Lower lobe of right lung (tissue), 2 donors: ENCODE results near the gene ETNPPL. TPM values are rescaled to one million over a fixed set of nuclear protein-coding genes. Genes with fewer than 3 reads are reported as not detected.

Experiments
- ATAC-seq, 2 donors: fragments of 200-7000 bp; cut with Tn5 transposase; one replicate each; pipeline ENCODE4 v1.9.1; 2020 to 2022; ENCODE audit warnings: mild to moderate bottlenecking in 2 of 2, moderate library complexity in 2 of 2
- DNase-seq: peaks from one replicate; pipeline ENCODE4 v3.0.0-alpha.2; 2020
- H3K27ac ChIP-seq: fragments of 200-600 bp; one replicate; pipeline ENCODE4 v1.8.0; 2022
- H3K27me3 ChIP-seq: fragments of 200-600 bp; one replicate; pipeline ENCODE4 v1.8.0; 2022; ENCODE audit warnings: low read depth
- H3K36me3 ChIP-seq: fragments of 200-600 bp; one replicate; pipeline ENCODE4 v1.8.0; 2022; ENCODE audit warnings: mild to moderate bottlenecking
- H3K4me1 ChIP-seq: fragments of 200-600 bp; one replicate; pipeline ENCODE4 v1.8.0; 2022
- H3K4me3 ChIP-seq: fragments of 200-600 bp; one replicate; pipeline ENCODE4 v1.8.0; 2022; ENCODE audit warnings: mild to moderate bottlenecking
- H3K9me3 ChIP-seq: fragments of 200-600 bp; one replicate; pipeline ENCODE4 v1.8.0; 2022
- intact Hi-C: fragments of 100-400 bp; cut with DNase I; formaldehyde crosslinking; loops from one replicate; pipeline ENCODE4 v1.11.0; 2022
- total RNA-seq: library from RNA; stranded (reverse); fragmentation: NEBNext Ultra II Directional; extraction: Animal tissue kit (Norgen Biotek cat#: 25700); gene quantifications from one replicate; pipeline ENCODE4 v1.2.1, GENCODE V29; 2021
- TF ChIP-seq, protein P1 (sequence below): fragments of 200-600 bp; IDR thresholded peaks from one replicate; pipeline ENCODE4 v1.8.0; 2022; ENCODE audit warnings: antibody characterized with exemption, mild to moderate bottlenecking
- donor health status: DM: no; HTN: yes; CAD: no; lungs with severe emphysema.

Gene ETNPPL
- total RNA-seq, 1 donor from 2014 or later, result not detected

DNA sequence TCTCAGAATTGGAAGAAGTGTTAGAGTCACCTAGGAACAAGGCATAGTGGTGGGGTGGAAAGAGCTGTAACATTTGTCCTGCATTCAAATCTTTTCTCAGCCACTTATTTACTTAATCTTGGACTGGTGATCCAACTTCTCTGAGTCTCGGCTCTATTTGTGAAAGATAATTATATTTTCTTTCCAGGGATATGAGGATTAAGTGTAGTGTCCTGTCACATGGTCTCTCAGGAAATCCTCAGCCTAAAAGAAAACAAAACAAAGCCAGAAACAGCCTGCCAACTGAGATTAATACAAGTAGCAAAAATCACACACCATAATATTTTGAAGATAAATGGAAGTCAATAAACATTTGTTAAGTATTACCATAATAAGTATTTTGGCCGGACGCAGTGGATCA lies 33.3 kb upstream of the ETNPPL start:
- ATAC-seq (no peak), DNase-seq (no peak)
- Histone ChIP-seq H3K4me3 (no peak overlapping the region), H3K36me3 (no peaks in the 10 kb centered on the region), H3K9me3 (no peaks in the 10 kb centered on the region), H3K27ac (no peak overlapping the region), H3K4me1 (no peaks in the 10 kb centered on the region), H3K27me3 (no peaks in the 10 kb centered on the region)
- TF ChIP-seq, protein P1, sequence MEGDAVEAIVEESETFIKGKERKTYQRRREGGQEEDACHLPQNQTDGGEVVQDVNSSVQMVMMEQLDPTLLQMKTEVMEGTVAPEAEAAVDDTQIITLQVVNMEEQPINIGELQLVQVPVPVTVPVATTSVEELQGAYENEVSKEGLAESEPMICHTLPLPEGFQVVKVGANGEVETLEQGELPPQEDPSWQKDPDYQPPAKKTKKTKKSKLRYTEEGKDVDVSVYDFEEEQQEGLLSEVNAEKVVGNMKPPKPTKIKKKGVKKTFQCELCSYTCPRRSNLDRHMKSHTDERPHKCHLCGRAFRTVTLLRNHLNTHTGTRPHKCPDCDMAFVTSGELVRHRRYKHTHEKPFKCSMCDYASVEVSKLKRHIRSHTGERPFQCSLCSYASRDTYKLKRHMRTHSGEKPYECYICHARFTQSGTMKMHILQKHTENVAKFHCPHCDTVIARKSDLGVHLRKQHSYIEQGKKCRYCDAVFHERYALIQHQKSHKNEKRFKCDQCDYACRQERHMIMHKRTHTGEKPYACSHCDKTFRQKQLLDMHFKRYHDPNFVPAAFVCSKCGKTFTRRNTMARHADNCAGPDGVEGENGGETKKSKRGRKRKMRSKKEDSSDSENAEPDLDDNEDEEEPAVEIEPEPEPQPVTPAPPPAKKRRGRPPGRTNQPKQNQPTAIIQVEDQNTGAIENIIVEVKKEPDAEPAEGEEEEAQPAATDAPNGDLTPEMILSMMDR, result no peak
- intact Hi-C loops, result no loop called here

DNA sequence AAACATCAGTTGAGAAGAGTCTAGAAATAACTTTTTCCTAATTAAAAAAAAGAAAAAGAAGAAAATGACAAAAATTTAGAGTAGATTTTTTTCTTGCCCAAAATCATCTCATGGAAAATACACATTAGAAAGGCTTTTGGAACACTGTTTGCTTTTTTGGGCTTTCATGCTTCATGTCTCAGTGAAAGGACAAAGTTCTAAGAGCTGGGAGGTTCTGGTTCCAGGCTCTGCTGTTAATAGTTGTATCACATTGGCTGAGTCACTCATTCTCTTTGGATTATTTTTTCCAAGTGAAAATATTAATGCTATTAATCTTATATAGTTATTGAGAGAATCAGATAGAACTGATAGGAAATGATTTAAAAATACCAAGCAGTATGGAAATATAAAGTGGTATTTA lies 32.9 kb upstream of the ETNPPL start:
- Histone ChIP-seq H3K36me3 (no peaks in the 10 kb centered on the region), H3K4me3 (no peak overlapping the region), H3K27ac (no peak overlapping the region), H3K4me1 (no peaks in the 10 kb centered on the region), H3K9me3 (no peaks in the 10 kb centered on the region), H3K27me3 (no peaks in the 10 kb centered on the region)
- intact Hi-C loops, result no loop called here
- no peak for ATAC-seq
- no peak for DNase-seq
- TF ChIP-seq, protein P1, result no peak

DNA sequence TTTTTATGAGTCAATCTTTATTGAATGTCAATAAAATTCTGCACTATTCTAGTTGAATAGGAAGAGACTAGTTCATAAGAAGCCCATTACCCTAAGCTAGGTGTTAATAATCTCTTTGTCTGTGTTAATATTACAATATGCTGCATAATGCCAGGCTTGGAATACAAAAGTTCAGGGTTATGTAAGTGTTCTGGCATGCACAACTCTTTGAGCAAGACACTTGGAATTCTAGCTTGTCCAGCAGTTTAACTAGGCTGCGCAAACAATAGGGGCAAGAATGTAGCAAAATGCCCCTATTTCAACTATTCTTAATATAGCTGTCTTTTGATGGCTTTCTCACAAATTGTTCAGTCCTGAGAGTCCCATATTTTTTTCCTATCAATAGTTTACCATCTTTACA lies 31.3 kb upstream of the ETNPPL start:
- no peaks in the 10 kb centered on the region for H3K4me1 ChIP-seq
- intact Hi-C loops, result no loop called here
- DNase-seq (no peak), ATAC-seq (no peak)
- no peaks in the 10 kb centered on the region for H3K27me3 ChIP-seq
- no peak overlapping the region for H3K4me3 ChIP-seq
- H3K9me3 ChIP-seq, result no peaks in the 10 kb centered on the region
- H3K36me3 ChIP-seq, result no peaks in the 10 kb centered on the region
- H3K27ac ChIP-seq, result no peak overlapping the region
- TF ChIP-seq, protein P1, result no peak

DNA sequence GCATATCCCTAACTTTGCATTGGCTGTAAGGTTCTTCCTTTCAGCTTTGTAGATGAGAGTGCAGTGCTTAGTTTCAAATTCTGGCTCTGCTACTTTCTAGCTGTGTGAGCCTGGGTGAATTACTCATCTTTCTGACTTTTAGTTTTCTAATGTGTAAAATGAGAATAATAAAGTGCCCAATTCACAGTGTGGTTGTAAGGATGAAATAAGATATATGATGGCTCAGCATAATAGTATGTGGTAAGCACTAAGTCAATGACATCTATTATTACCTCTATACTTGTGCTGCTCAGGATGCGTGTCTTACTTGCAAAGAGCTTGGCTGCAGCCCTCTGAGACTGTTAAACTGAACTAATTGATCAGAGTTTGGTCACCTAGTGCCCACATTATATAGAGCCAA lies 30.6 kb upstream of the ETNPPL start:
- no peak overlapping the region for H3K27ac ChIP-seq
- ATAC-seq, result no peak
- intact Hi-C loops, result no loop called here
- H3K4me1 ChIP-seq, result no peaks in the 10 kb centered on the region
- H3K9me3 ChIP-seq, result no peaks in the 10 kb centered on the region
- no peak for DNase-seq
- H3K27me3 ChIP-seq, result no peaks in the 10 kb centered on the region
- no peaks in the 10 kb centered on the region for H3K36me3 ChIP-seq
- TF ChIP-seq, protein P1, result no peak
- no peak overlapping the region for H3K4me3 ChIP-seq

DNA sequence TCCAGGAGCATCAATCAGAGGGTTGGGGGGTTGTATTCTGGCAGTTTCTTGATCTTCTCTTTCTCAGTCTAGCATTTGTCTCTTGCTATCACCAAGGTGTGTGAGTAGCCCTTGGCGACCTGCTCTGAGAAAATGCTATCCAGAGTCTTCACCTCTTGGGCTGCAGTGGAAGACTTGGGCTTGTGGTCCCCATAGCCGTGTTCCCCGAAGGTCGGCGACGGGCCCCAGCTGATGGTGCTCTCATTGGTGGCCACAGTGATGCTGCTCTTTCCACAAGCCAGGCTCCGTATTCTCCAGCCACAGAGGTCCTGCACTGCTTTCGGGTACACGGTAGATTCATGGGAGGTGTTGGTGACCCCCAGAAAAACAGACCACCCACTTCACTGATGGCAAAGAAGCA lies 25.9 kb upstream of the ETNPPL start:
- intact Hi-C loops, result no loop called here
- TF ChIP-seq, protein P1, result no peak
- Histone ChIP-seq H3K27ac (no peak overlapping the region), H3K4me3 (no peak overlapping the region), H3K27me3 (no peaks in the 10 kb centered on the region), H3K4me1 (no peaks in the 10 kb centered on the region), H3K36me3 (no peaks in the 10 kb centered on the region), H3K9me3 (no peaks in the 10 kb centered on the region)
- ATAC-seq (no peak), DNase-seq (no peak)

DNA sequence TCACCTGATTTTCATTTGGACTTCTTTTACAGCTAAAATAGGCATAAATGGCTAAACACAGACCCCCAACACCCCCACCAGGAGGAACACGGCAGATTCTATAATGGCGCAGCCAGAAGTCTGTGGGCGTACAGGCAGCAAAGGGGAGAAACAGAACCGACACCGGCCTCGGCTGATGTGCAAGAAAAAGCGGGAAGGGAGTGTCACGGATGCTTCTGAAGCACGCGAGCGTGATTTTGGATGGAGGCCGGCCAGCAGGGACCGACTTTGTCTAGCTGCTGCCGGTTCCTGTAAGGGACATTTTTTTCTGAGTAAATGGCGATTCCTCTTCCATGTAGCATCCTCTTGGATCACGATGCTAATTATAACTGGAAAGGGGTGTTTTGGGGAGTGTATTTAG lies 24.9 kb upstream of the ETNPPL start:
- intact Hi-C loops, result no loop called here

More for the DNA sequence above, 24.9 kb upstream of the ETNPPL start:
- Histone ChIP-seq H3K27me3 (no peaks in the 10 kb centered on the region), H3K27ac (no peak overlapping the region), H3K9me3 (no peaks in the 10 kb centered on the region), H3K36me3 (no peaks in the 10 kb centered on the region), H3K4me3 (no peak overlapping the region), H3K4me1 (no peaks in the 10 kb centered on the region)
- ATAC-seq, result no peak
- TF ChIP-seq, protein P1, result no peak
- no peak for DNase-seq
